Smooth muscle cell of the brain vasculature (primary cell): ENCODE data around the gene TPPP3.
"Not testable (repeated sequence)": the region's sequence is repeated elsewhere in the genome, so short reads cannot be mapped to it uniquely, and the experiment has no call there.

Source experiments
- DNase-seq: peaks from one replicate; pipeline ENCODE4 v3.0.0-alpha.2; 2012; ENCODE audit warnings: low read depth, low spot score

Gene TPPP3

GRCh38 chr16:67390816-67391423 is 2.4 kb downstream of the TPPP3 start:
- DNase-seq: no peak

- DNase-seq: no peak
Measured at GRCh38 chr16:67389911-67390815, 3.1 kb downstream of the TPPP3 start.

- no peak for DNase-seq
Measured at GRCh38 chr16:67388591-67388990, 4.7 kb downstream of the TPPP3 start.

- no peak for DNase-seq
Measured at GRCh38 chr16:67388191-67388590, 5.1 kb downstream of the TPPP3 start.

DNA sequence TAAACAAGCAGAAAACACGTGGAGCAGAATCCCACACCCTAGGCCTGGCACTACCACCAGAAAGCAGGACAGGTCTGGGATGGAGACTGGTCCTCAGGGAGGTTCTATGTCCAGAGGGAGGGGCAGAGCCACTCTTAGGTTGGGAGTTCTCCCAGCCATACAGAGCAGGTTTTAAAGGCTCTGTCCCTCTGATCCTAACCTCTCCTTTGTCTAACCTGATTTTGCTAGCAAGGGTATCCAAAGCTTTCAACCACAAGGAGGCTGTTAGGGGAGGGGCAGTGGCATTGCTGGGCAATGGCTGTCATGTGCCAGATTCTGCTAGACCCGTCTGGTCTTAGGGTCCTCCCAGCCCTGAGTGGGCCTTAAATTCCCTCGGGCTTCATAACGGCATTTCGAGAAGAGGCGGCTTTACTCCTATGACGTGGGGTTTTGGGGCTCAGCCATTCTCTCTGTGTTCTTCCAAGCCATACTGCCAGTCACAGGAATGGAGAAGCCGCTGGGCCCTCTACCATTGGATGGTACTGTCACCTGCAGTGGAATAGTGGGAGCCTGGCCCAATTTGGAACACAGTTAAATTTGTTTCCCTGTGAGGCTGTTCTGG is 5.7 kb downstream of the TPPP3 start:
- no peak for DNase-seq

- no peak for DNase-seq
Measured at GRCh38 chr16:67386861-67387455, 6.3 kb downstream of the TPPP3 start.

DNA sequence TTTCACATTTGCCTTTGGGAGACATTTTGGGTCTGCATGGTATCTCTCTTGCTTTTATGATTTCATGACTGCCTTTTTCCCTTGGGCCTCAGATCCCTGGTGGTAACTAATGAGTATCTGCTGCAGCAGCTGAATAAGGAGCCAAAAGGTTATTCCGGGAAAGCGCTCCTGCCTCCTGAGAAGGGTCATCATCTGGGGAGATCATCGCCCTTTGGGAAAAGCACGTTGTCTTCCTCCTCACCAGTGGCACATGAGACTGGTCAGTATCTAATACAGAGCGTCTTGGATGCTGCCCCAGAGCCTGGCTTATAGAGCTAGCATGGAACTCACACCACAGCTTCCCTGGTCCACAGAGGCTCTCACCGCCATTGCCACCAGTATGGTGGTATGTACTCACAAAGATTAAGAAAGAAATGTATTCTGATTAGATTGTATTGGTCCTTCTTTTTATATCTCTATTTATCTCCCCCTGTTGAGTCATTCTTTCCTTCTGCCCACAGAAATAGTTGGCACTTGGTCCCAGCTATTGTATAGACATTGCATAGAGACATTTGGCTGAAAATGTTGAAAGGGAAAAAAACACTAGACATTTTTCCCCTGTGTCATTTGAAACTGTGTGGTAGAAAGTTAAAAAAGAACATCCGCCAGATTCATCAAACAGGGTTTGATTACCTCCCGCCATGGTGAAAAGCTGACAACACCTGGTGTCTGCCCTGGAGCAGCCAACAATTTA is 8.4 kb downstream of the TPPP3 start:
- no peak for DNase-seq

- no peak for DNase-seq
Measured at GRCh38 chr16:67383284-67383683, 10.0 kb downstream of the TPPP3 start.

DNA sequence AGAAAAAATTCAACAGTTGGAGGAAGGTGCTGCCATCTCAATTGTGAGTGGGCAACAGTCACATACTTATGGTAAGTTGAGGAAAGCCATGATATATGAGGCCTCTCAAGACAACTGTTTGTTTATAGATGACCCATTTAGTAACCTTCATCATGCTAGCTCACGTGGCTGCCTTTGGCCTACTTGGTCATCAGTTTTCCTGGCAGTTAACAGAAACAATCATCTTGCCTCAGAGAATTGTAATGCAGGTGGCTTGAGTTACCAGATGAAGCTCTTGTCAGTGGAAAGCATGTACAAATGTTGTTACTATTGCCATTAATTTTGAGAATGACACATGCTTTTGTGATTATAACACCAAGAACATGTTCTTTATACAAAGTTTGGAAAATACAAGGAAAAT is 14.7 kb downstream of the TPPP3 start:
- no peak for DNase-seq

DNA sequence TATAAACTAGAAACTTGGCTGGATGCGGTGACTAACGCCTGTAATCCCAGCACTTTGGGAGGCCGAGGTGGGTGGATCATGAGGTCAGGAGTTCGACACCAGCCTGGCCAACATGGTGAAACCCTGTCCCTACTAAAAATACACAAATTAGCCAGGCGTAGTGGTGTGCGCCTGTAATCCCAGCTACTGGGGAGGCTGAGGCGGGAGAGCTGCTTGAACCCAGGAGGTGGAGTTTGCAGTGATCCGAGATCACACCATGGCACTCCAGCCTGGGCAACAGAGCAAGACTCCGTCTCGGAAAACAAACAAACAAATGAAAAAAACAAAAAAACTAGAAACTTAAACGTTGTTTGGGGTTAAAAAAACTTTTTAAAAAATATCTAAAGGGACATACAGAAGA is 17.3 kb downstream of the TPPP3 start:
- DNase-seq: not testable (repeated sequence)

DNA sequence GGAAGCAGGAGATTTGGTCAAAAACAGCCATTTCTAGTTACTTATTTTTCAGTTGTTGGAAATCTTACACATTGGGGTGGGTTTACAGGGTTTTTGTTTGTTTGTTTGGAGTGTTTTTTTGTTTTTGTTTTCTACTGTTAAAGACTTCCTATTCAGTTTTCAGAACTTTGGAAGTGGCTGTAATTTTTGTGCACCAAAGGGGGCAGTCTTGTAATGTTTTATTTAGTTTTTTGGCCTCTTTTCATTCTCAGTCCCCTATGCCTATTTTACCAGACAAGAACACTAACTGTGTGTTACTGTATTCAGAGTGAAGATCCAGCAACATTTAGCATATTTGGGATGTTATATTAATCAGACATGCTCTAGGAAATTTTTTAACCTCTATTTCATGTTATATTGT is 20.6 kb downstream of the TPPP3 start:
- no peak for DNase-seq

DNA sequence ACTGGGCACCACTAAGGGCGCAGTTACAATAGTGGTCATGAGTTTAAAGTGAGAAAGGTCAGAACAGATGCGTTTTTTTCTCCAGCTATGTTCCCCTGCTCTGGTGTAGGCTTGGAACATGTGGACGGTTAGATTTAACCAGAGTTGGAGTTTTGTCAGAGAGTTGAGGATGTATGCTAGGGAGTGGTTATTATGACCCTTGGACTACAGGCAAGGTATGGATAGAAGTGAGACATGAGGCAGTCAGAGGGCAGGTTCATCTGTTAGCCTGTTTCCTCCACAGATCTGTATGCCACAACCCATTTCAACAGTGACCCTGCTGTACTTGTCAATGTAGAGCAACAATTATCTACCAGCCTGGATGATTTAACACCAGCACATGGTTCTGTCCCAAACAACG is 22.6 kb downstream of the TPPP3 start:
- no peak for DNase-seq

DNA sequence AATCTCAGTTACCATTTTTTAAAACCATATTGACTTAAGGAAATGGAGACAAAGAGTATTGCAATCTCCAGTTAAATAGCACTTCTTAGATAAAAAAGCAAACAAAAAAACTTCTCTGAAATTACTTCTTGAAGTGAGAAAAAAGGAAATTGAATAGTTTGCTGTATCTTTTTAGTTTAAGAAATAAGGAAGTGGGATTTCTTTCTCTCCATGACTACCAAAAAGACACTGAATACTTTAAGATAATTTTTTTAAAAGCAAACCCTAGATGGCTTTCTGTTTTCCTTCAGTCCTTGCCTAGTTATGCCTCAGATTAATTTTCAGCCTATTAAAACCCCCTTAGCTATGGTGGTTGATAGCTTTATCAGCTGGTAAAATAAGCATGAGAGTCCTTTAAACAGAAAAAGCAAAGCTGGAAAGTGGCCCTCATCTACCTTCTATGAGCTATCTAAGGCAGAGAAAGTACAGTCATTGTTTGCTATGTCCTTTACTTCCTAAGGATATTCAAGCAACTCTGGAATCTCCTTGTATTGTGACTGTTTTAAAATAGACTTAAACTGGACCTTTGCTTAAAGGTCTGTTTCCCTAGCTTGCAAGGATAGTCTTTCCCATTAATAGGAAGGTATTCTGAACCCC is 28.6 kb downstream of the TPPP3 start:
- no peak for DNase-seq

DNA sequence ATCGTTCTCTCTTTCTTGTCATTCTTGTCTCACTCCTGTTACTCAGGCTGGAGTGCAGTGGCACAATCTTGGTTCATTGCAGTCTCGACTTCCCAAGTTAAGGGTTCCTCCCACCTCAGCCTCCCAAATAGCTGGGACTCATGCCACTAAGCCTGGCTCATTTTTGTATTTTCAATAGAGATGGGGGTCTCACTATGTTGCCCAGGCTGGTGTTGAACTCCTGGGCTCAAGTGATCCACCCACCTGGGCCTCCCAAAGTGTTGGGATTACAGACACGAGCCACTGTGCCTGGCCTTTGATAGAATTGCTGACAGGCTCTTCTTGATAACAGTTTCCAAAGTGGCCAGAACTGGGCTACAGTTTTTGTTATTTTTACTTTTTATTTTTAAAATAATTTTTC is 32.3 kb downstream of the TPPP3 start:
- no peak for DNase-seq

GRCh38 chr16:67359540-67360269 is 33.6 kb downstream of the TPPP3 start:
- DNase-seq: not testable (repeated sequence)

DNA sequence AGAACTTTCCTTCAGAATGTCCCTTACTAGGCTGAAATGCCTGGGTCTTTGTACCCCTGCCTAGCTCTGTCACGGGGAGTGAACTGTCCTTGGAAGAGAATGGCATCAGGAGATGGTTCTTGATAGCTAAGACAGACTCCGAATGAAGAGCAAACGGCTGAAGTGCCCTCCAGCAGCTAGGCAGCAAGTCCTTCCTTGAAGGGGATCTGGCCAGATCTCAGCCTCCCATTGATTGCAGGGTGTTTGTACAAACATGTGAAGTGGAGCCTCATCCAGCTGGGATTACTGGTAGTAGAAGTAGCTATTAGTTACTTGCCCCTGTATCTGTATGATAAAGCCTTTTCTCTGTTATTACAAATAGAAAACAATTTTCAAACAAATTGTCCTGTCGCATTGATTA is 35.7 kb downstream of the TPPP3 start:
- DNase-seq: no peak

- DNase-seq: no peak
Measured at GRCh38 chr16:67356396-67356795, 36.9 kb downstream of the TPPP3 start.

- not testable (repeated sequence) for DNase-seq
Measured at GRCh38 chr16:67352463-67352862, 40.8 kb downstream of the TPPP3 start.

- DNase-seq: no peak
Measured at GRCh38 chr16:67350324-67350723, 43.0 kb downstream of the TPPP3 start.

DNA sequence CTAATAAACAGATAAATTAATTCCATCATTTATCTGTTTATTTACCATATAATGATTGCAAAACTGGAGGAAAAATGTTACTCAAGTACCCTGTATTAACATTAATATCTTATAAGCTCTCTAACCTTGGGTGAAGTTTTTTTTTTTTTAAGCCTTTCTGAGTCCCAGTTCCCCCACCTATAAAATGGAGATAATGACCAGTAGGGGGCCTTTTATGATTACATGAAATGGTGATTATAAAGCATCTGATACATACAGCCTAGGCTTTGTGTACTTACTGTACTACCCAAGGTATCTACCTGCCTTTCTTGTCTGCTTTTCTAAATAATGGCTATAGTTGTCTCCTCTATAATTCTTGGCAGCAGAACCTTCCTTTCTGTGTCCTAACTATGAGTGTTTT is 44.1 kb downstream of the TPPP3 start:
- DNase-seq: no peak

- no peak for DNase-seq
Measured at GRCh38 chr16:67346341-67346740, 47.0 kb downstream of the TPPP3 start.
